AG04450 (cell line): Measurements from ENCODE around the gene YPEL1. TPM values are rescaled to one million over a fixed set of nuclear protein-coding genes. Genes with fewer than 3 reads are reported as not detected.

Experiments used
- CTCF ChIA-PET: fragments of 300-600, 350-600 bp; formaldehyde crosslinking; extraction: SDS; loops from one replicate; lab custom pipeline; 2022; ENCODE audit warnings: antibody characterized with exemption, inconsistent platforms; lab: Charles Lee
- POLR2A ChIA-PET: fragments of 350-600 bp; formaldehyde crosslinking; extraction: SDS; loops from one replicate; lab custom pipeline; 2021; ENCODE audit warnings: antibody characterized with exemption, inconsistent platforms; lab: Yijun Ruan, JAX
- DNase-seq: peaks from one replicate; pipeline ENCODE4 v3.0.0-alpha.2; 2011; ENCODE audit warnings: low read depth, low spot score
- H3K27ac ChIP-seq: one replicate; pipeline ENCODE4 v1.5.1; 2012; ENCODE audit warnings: low read depth, low read length, control low read depth
- H3K27me3 ChIP-seq: one replicate; pipeline ENCODE4 v1.6.0; 2012; ENCODE audit warnings: low read length; ENCODE audit not compliant: control insufficient read depth, insufficient read depth
- H3K4me3 ChIP-seq: 2 replicates; pipeline ENCODE4 v1.5.1; 2011; ENCODE audit warnings: mild to moderate bottlenecking, low read depth, low read length, control low read depth
- H3K9me3 ChIP-seq: 2 replicates; pipeline ENCODE4 v1.5.1; 2012; ENCODE audit warnings: low read length; ENCODE audit not compliant: control insufficient read depth, insufficient read depth
- CTCF ChIP-seq: IDR thresholded peaks from 2 replicates; pipeline ENCODE4 v1.5.1; 2011; ENCODE audit warnings: low read depth, low read length, control low read depth, inconsistent platforms
- polyA plus RNA-seq: library from polyadenylated mRNA; depleted of rRNA; stranded (reverse); fragments of >200 nt; gene quantifications from 2 replicates; pipeline ENCODE4 v1.2.3, GENCODE V29; 2011

YPEL1 gene
- polyA plus RNA-seq, 1 experiment: 5.5 TPM

GRCh38 chr22:21691816-21692215 is 43.8 kb downstream of the YPEL1 start:
- no peak for TF ChIP-seq CTCF
- ChIA-PET POLR2A (interaction anchor here (0.7 kb wide), 1 partner anchor 14 kb away, joined by 3 read pairs; no protein-coding TSS in a partner anchor), CTCF (no interaction called here)
- DNase-seq: no peak
- Histone ChIP-seq H3K27me3 (no peaks in the 10 kb centered on the region), H3K4me3 (no peak overlapping the region), H3K27ac (no peak overlapping the region), H3K9me3 (no peaks in the 10 kb centered on the region)

- no peak overlapping the region for H3K4me3 ChIP-seq
- no peak for DNase-seq
- no peaks in the 10 kb centered on the region for H3K9me3 ChIP-seq
- CTCF ChIA-PET: interaction anchor here (0.6 kb wide), 1 partner anchor 9 kb away, joined by 3 read pairs; no protein-coding TSS in a partner anchor
- TF ChIP-seq CTCF: no peak
- POLR2A ChIA-PET: interaction anchor here (0.5 kb wide), 1 partner anchor 45 kb away, joined by 7 read pairs; no protein-coding TSS in a partner anchor
- H3K27me3 ChIP-seq: no peaks in the 10 kb centered on the region
- no peak overlapping the region for H3K27ac ChIP-seq
Observed at GRCh38 chr22:21690401-21690801, 45.2 kb downstream of the YPEL1 start.

DNA sequence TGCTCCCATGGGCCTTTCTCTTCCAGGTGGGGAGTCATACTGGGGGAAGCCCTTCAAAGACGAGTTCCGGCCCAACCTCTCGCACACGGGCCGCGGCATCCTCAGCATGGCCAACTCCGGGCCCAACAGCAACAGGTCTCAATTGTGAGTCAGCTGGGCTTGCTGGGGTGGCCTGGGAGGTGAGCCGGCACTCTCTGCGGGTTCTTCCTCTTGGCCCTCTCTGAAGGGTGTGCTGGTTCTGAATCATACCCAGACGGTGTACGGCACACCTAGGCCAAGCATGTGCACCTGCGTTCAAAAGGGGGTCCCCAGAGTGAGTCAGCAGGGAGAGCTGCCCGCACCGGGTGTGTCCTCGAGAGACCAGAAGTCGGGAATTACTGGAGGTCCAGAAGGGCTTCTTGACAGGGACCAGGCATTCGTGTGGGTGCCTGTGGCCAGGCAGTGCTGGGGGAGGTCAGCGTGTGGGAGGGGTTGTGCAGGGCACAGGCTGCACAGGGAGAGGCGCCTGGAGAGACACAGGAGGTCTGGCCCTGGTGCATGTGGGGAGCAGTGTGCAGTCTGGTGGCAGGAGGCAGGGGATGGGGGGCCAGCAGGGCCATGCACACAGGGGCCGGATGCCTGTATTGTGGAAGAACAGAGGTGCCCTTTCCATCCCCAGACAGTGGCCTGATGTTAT is 46.8 kb downstream of the YPEL1 start:
- Histone ChIP-seq H3K4me3 (no peak overlapping the region), H3K27ac (no peak overlapping the region), H3K9me3 (no peaks in the 10 kb centered on the region), H3K27me3 (no peaks in the 10 kb centered on the region)
- DNase-seq: no peak
- ChIA-PET CTCF (no interaction called here), POLR2A (no interaction called here)
- TF ChIP-seq CTCF: no peak

DNA sequence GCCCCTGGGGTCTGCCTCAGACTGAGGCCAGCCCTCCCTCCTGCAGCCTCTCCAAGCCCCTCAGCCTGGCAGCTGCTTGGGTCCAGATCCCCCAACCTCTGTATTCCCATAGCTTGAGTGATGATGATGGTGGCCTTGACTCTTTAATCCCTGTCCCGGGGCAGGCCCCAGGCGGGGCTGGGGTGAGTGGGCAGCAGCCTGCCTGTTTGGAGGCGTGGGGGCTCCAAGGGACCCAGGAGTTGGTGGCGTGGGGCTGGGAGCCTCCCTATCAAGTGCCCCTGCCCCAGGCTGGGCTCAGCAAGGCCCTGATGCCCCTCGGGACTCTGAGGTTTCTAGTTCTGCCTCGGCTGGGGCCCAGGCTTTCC is 47.3 kb downstream of the YPEL1 start:
- Histone ChIP-seq H3K27ac (no peak overlapping the region), H3K4me3 (no peak overlapping the region), H3K9me3 (no peaks in the 10 kb centered on the region), H3K27me3 (no peaks in the 10 kb centered on the region)
- TF ChIP-seq CTCF: no peak
- ChIA-PET POLR2A (no interaction called here), CTCF (no interaction called here)
- no peak for DNase-seq

DNA sequence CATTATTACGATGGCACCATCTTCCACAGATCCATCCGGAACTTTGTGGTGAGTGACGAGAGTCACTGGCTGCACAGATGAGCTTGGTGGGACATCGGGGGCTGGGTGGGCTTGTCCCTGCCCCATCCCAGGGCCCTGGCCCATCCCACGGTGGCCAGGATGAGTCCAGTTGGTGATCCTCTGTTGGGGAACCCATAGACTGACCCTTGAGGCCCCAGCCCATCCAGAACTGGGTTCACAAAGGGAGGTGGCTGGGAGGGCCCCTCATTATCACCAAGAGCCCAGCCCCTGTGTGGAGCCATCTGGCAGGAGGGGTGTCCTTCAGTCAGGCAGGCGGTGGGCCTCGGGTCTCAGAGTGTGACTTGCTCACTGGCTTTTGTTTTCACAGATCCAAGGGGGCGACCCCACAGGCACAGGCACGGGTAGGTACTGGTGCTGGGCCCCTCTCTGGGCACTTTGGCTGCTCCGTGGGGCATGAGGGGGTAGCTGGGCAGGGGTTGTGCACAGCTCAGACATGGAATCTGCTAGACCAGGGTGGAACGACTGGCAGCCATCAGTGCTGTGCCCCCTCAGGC is 47.8 kb downstream of the YPEL1 start:
- H3K27ac ChIP-seq: no peak overlapping the region
- H3K27me3 ChIP-seq: no peaks in the 10 kb centered on the region
- H3K9me3 ChIP-seq: no peaks in the 10 kb centered on the region
- CTCF ChIA-PET: no interaction called here
- no peak for DNase-seq
- POLR2A ChIA-PET: no interaction called here
- no peak overlapping the region for H3K4me3 ChIP-seq
- no peak for TF ChIP-seq CTCF
